GM19467 (cell line): Measurements from ENCODE around the gene TMEM145.
A peak's percentile ranks its signal among the peaks of the same experiment; 100 is the strongest.

Source experiments
- ATAC-seq: cut with Tn5 transposase; IDR thresholded peaks from one replicate; pipeline ENCODE4 v1.9.1; 2021; ENCODE audit warnings: mild to moderate bottlenecking, moderate library complexity; ENCODE audit not compliant: unreplicated experiment

Gene TMEM145

GRCh38 chr19:42277821-42278451, 35.2 kb upstream of the TMEM145 start:
- no peak for ATAC-seq

- ATAC-seq = no peak
These were observed 34.5 kb upstream of the TMEM145 start for GRCh38 chr19:42278452-42279154.

DNA sequence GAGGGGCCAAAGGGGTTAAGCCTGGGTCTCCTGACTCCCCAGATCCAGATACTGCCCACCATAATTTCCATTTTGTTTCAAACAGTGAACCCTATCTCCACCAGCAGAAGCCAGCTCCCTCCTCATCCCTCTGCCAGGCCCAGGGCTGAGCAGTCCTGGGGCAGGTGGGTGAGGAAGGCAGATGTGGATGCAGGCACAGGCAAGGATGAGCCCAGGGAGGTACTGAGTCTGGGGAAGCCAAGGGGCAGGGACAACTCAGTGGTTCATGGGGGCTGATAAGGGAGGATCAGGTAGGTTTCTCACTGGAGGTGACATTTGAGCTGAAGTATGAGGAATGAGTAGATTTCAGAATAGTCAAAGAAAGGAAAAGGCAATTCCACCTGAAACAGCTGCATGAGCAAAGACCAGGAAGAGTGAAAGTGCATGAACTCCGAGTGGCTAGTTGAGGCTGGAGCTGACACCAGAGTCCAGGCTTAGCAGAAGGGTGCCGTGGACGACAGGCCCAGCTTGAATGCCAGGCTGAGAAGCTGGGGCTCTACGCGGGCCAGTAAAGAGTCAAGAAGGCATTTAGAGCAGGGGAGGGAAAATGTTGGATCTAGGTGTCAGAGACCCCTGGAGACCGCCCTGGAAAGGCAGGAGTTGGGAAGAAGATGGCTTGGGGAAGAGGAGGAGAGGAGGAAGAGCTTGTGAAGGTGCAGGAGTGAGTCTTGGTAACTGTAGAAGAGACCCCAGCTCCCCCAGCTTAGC, 33.8 kb upstream of the TMEM145 start:
- ATAC-seq = no peak

DNA sequence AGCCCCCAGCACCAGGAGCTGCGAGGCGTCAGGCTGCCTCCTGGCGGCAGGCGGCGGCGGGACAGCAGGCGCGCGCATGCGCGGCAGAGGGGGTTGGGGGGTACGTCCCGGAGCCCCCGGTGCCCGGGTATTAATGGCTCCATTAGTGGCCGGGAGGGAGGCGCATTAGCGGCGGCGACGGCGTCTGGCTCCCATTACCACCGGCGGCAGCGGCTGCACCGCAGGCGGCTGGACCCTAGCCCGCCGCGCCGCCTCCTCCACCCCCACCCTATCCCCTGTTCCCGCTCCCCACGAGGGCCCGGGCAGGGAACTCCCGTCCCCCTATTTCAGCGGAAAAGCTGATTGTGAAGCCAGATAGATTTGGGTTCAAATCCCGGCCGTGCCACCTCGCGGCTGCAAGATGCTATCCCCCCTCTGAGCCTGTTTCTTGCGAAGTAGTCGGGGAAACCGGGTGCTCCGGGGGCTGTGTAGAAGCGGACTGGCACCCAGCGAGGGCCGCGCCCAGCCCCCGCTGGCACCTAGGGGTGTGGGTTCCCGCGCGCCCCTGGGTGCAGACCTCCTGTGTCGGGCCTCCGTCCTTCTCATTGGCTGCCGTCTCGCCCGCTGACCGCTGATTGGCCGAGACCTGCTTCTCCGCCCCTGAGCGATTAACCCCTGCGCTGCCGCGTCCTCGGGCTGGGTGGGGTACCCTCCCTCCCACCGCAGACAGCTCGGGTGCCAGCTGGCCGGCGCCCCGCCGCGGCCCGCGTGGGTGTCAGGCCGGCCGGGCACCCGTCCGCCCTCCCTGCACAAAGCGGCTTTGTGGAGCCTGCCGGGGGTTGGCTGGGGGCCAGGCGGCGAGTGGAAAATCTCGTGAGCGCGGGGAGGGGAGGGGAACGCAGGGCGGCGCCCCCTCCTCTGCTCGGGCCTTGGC, 33.0 kb upstream of the TMEM145 start:
- ATAC-seq = peak; percentile 25

DNA sequence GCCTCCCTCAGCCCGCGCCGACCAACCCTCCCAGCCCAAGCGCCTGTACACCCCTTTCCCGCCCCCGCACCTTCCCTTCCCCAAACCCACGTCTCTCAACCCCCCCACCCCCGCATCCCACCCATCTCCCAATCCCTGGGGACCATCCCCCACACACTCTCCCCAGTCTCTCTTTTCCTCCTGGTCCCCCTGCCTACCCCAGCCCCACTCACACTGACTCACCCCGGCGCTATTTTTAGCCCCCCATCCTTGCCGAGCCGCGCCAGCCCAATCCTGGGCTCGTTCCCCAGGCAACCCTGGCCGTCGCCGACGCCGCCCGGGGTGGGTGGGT, 32.3 kb upstream of the TMEM145 start:
- ATAC-seq = no peak

DNA sequence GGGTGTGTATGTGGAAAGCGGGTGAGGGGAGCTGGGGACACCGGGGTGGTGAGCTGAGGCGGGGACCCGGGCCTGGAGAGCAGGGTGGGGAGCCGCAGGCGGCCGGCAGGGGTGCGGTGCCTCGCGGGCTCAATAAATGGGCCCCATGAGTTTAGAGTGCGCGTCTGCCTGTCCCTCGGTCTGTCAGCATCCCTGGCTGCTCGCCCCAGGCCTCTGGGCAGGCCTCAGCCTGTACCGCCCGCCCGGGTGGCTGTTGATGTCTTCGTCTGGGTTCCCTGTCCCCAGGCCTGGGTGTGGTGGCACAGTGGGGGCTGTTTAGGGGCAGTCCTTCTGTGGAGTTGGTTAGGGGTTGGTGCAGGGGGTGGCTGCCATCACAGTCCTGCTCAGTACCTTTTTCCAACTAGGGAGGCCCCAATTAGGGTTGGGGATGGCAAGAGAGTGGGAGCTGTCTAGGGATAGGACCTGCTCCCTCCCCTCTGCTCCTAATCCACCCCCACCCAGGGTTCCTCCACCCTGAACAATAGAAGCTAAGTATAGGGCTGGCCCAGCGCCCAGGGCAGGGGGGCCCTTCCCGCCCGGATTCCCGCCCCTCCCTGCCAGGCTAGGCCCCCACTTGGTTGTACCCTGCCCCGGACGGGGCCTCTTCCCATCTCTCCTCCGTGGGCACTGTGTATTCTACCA, 31.8 kb upstream of the TMEM145 start:
- ATAC-seq = no peak

DNA sequence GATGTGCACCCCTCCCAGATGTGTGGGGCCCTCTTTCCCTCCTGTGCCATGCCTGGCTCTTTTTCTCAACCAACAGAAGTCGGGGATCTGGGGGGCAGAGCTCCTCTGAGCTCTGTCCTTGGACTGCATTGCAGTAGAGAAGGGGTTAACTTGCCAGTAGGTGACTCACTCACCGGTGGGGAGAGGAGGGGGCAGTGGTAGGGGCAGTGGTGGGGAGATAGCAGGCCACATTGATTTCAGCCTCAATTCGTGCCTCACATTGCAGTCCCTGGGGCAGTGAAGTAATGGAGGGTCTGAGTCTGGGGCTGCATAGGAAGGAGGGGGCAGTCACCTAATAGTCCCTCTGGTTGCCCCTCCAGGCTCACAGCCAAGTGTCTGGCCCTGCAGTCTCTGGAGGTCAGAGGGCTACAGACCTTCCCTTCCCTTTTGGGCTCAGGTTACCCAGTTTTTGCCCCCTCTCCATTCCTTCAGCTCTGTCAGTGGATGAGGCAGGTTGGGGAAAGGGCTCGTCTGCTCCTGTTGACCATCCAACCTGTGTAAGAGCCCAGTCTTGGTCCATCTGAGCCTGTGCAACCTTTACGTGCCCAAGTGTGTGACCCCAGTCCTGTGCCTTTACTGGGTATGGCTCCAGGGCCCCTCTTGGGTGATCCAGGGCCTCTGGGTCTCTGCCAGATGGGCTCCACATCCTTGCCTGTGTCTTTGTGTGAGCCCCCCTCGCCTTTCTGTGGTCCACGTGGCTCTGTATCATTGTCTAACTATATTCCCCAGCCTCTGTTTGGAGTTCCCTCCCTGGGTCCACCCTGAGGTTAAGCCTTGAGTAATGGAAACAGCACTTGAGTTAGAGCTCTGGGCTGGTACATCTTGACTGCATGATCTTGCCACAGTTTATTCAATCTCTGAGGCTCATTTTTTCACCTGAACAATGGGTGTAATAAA, 31.0 kb upstream of the TMEM145 start:
- ATAC-seq = no peak

- no peak for ATAC-seq
These were observed 30.3 kb upstream of the TMEM145 start for GRCh38 chr19:42282819-42283187.

GRCh38 chr19:42283188-42284065, 29.7 kb upstream of the TMEM145 start:
- peak; percentile 34 for ATAC-seq

DNA sequence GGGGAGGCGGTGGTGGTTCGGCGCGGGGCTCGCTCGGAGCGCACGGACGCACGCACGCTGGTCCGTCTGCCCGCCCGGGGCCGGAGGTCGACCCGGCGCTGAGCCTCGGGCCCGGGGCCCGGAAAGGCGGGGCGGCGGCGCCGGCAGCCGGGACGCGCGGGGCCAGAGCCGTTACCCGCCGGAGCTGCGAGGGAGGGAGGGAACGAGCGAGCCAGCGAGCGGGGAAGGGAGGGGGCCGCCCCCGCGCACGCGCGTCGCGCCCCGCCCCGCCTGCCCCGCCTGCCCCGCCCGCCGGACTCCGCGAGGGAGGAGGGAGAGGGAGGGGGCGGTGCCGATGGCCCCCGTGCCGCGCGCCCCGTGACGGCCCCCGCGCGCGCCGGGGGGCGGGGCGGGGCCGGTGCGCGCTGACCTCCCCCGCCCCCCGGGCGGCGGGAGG, 29.0 kb upstream of the TMEM145 start:
- peak; percentile 18 for ATAC-seq

- no peak for ATAC-seq
These were observed 28.3 kb upstream of the TMEM145 start for GRCh38 chr19:42284591-42285341.

DNA sequence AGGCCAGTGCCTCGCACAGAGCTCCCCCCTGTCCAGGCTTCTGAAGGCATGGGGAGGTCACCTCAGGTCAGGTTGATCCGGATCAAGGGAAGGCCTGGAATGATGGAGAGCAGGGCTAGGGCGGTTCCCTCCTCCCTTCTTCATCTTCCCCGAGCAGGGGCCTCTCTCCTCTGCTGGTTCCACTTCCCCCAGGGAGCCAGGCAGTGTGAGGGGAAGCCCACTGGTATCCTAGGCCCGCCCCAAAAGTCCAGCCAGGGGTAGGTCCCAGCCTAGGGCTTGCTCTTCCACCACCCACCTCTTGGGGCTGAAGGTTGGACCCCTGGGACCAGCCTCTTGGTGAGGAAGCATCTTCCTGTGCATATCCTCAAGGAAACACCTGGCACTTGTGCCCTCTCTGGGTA, 27.6 kb upstream of the TMEM145 start:
- ATAC-seq = no peak

GRCh38 chr19:42285988-42286348, 27.1 kb upstream of the TMEM145 start:
- ATAC-seq = no peak

DNA sequence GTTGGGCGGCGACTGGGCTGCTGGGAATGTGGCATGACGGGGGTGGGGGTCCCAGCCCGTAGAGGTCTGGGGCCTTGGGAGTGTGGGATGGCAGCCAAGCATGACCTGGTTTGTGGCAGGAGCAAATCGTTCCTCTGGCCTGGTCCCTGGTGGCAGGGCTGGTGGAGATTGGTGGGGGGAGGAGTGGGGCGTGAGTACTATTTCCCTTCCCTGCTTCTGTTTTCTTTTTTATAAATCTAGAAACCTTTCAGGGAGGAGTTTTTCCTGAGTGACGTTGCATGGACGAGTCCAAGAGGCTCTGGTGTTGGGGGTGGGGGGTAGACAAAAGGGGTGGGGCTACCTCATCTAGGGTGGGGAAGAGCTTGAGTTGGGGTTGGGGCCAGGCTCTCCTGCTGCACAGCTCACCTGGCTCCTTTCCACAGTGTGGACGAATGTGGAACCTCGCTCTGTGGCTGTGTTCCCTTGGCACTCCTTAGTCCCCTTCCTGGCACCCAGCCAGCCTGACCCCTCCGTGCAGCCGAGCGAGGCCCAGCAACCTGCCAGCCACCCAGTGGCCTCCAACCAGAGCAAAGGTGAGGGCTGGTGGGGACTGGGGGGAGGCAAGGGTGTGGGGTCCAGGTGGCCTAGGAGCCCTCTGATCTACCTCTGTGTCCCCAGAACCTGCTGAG, 26.6 kb upstream of the TMEM145 start:
- ATAC-seq = no peak

- ATAC-seq = no peak
These were observed 25.9 kb upstream of the TMEM145 start for GRCh38 chr19:42287017-42287826.

GRCh38 chr19:42287827-42288107, 25.3 kb upstream of the TMEM145 start:
- ATAC-seq = no peak

- no peak for ATAC-seq
These were observed 24.7 kb upstream of the TMEM145 start for GRCh38 chr19:42288387-42288786.
